IPS-20b (cell line): Measurements from ENCODE around the gene APOB.

Experiments
- H3K27ac ChIP-seq: one replicate; pipeline ENCODE4 v1.5.1; 2013; ENCODE audit warnings: low read length
- H3K27me3 ChIP-seq: 2 replicates; pipeline ENCODE4 v1.6.1; 2013; ENCODE audit warnings: mild to moderate bottlenecking, low read length, inconsistent platforms; ENCODE audit not compliant: insufficient read depth
- H3K36me3 ChIP-seq: 2 replicates; pipeline ENCODE4 v1.6.1; 2013; ENCODE audit warnings: low read depth, mild to moderate bottlenecking, inconsistent platforms, low read length, moderate library complexity; ENCODE audit not compliant: insufficient read depth
- H3K4me1 ChIP-seq: 2 replicates; pipeline ENCODE4 v1.6.1; 2013; ENCODE audit warnings: mild to moderate bottlenecking, control low read depth, inconsistent platforms, low read length, moderate library complexity; ENCODE audit not compliant: insufficient read depth
- H3K4me3 ChIP-seq: 2 replicates; pipeline ENCODE4 v1.5.1; 2013; ENCODE audit warnings: mild to moderate bottlenecking, low read length, inconsistent platforms
- H3K9ac ChIP-seq: 2 replicates; pipeline ENCODE4 v1.6.1; 2013; ENCODE audit warnings: low read depth, mild to moderate bottlenecking, inconsistent platforms, low read length, moderate library complexity
- H3K9me3 ChIP-seq: 2 replicates; pipeline ENCODE4 v1.6.1; 2013; ENCODE audit warnings: mild to moderate bottlenecking, low read depth, low read length, inconsistent platforms; ENCODE audit not compliant: insufficient read depth

Gene APOB

GRCh38 chr2:21028021-21028947, 15.6 kb downstream of the APOB start:
- Histone ChIP-seq H3K4me3 (no peak overlapping the region), H3K9ac (no peak overlapping the region), H3K4me1 (no peaks in the 10 kb centered on the region), H3K9me3 (no peaks in the 10 kb centered on the region), H3K27me3 (no peaks in the 10 kb centered on the region), H3K36me3 (no peaks in the 10 kb centered on the region), H3K27ac (no peak overlapping the region)

- Histone ChIP-seq H3K27ac (no peak overlapping the region), H3K4me1 (no peaks in the 10 kb centered on the region), H3K36me3 (no peaks in the 10 kb centered on the region)
These were observed 17.2 kb downstream of the APOB start for GRCh38 chr2:21026479-21027282.

GRCh38 chr2:21025690-21026478, 18.0 kb downstream of the APOB start:
- Histone ChIP-seq H3K4me3 (no peak overlapping the region), H3K27ac (no peak overlapping the region), H3K27me3 (no peaks in the 10 kb centered on the region), H3K9ac (no peak overlapping the region), H3K9me3 (no peaks in the 10 kb centered on the region), H3K4me1 (no peaks in the 10 kb centered on the region), H3K36me3 (no peaks in the 10 kb centered on the region)

More at GRCh38 chr2:21026479-21027282, 17.2 kb downstream of the APOB start:
- Histone ChIP-seq H3K4me3 (no peak overlapping the region), H3K27me3 (no peaks in the 10 kb centered on the region), H3K9me3 (no peaks in the 10 kb centered on the region), H3K9ac (no peak overlapping the region)

DNA sequence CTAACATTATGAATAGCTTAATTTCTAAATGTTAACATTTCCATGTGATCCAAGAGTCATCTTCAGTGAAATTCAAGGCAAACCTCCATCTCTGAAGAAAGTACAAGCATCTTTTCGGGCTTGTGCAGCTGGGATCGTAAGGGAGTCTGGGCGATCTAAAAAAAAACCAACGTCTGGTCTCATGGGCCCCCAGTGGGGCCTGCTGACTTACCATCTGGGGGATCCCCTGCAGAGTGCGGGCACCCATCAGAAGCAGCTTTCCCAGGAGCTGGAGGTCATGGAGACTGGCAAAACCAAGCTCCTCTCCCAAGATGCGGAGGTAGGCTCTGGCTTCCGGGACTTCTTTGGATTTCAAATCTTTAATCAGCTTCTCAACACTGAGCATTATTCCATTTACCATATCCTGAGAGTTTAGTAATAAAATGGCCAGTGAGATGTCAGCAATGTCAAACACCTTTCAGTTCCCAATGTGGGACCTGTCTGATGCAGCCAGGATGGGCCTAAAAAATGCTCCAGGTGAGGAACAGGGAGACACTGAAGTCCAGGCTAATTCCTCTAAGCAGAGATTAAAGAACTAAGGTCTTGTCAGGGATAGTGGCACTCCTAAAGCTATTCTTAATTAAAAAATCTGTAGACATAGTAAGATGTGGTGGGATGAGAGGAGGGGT, 19.0 kb downstream of the APOB start:
- H3K4me1 ChIP-seq: no peaks in the 10 kb centered on the region
- H3K36me3 ChIP-seq: no peaks in the 10 kb centered on the region
- H3K27ac ChIP-seq: no peak overlapping the region
- H3K9ac ChIP-seq: no peak overlapping the region
- no peaks in the 10 kb centered on the region for H3K27me3 ChIP-seq
- no peak overlapping the region for H3K4me3 ChIP-seq
- H3K9me3 ChIP-seq: no peaks in the 10 kb centered on the region

GRCh38 chr2:21024198-21024597, 19.7 kb downstream of the APOB start:
- Histone ChIP-seq H3K9ac (no peak overlapping the region), H3K27ac (no peak overlapping the region), H3K36me3 (no peaks in the 10 kb centered on the region), H3K27me3 (no peaks in the 10 kb centered on the region), H3K4me3 (no peak overlapping the region), H3K4me1 (no peaks in the 10 kb centered on the region), H3K9me3 (no peaks in the 10 kb centered on the region)

DNA sequence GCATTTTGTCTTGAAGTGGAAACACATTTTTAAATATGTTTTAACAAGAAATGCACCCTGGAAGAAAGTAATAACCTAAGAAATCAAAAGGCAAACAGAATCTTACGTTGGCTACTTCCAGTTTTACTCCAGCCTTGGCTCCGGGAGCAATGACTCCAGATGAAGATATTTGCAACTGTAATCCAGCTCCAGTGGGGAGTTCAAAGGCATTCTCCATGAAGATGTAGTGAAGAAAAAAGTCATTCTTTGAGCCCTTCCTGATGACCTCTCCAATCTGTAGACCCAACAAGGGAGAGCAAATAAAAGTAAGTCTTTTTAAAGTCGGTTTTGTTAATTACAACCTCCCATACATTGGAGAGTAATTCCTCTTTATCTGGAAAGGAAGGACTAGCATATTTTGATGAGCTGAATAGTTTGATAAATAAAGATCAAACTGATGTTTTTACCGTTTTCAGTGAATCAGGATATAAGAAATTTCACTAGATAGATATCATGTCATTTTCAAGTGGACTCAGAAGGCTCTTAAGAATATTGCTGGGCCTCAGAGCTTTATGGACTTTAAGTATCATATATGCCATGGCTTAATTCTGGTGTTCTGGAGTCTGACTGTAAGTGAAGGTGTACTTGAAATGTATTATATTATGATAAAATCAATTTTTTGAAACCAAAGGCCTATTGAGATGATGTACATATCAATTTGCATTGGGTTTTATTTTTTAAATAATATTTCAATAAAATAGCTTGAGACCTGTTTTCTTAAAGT, 20.3 kb downstream of the APOB start:
- Histone ChIP-seq H3K36me3 (no peaks in the 10 kb centered on the region), H3K9ac (no peak overlapping the region), H3K4me3 (no peak overlapping the region), H3K4me1 (no peaks in the 10 kb centered on the region), H3K27me3 (no peaks in the 10 kb centered on the region), H3K9me3 (no peaks in the 10 kb centered on the region), H3K27ac (no peak overlapping the region)

DNA sequence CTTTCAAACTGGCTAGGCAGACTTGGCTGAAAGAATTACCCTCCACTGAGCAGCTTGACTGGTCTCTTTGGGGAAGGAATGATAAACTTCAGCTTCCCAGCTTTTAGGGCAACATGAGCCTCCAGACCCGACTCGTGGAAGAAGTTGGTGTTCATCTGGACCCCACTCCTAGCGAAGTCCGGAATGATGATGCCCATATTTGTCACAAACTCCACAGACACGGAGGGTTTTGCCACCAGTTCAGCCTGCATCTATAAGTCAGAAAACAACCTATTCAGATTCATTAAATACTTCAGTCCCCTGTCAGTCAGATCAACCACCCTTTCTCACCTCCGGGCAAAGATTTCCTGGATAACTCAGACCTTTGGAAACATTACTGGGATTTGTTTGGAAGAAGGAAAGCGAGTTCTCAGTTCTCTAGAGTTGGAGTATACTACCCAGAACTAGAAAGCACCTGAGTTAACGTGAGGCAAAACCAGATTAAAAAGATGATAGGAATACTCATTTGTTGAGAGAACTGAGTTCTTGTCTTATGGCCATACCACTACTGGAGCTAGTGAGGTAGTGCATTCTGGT, 21.0 kb downstream of the APOB start:
- H3K4me1 ChIP-seq: no peaks in the 10 kb centered on the region
- H3K9ac ChIP-seq: no peak overlapping the region
- H3K4me3 ChIP-seq: no peak overlapping the region
- no peaks in the 10 kb centered on the region for H3K36me3 ChIP-seq
- H3K9me3 ChIP-seq: no peaks in the 10 kb centered on the region
- no peak overlapping the region for H3K27ac ChIP-seq
- H3K27me3 ChIP-seq: no peaks in the 10 kb centered on the region

- Histone ChIP-seq H3K27ac (no peak overlapping the region), H3K27me3 (no peaks in the 10 kb centered on the region), H3K4me1 (no peaks in the 10 kb centered on the region), H3K36me3 (no peaks in the 10 kb centered on the region), H3K9ac (no peak overlapping the region), H3K9me3 (no peaks in the 10 kb centered on the region), H3K4me3 (no peak overlapping the region)
These were observed 22.4 kb downstream of the APOB start for GRCh38 chr2:21021430-21021829.

DNA sequence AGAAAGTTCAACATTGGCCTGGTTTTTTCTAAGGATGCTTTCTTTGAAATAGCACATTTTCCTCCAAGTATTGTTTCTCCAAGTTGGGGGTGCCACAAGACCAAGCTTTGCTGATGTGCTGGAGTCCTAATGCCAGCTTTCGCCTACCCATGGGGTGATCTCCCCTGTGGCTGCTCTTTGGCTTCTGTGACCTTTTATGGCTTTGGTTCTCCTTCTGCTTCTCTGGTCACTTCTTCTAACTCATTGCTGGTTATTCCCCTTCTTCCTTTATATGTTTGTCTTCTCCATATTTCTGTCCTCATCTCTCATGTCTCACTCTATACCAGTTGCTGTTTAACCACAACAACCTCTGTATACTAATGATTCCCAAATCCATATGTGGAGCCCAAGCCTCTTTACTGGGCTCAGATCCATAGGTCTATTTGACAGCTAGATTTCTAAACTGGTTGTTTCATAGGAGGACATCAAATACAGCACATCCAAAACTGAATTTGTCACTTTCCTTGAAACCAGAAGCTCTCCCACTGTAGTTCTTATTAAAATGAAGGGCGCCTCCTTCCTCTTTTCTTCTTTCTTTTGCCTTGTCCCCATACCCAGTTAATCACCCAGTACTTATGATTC, 23.1 kb downstream of the APOB start:
- Histone ChIP-seq H3K27me3 (no peaks in the 10 kb centered on the region), H3K9me3 (no peaks in the 10 kb centered on the region), H3K36me3 (no peaks in the 10 kb centered on the region), H3K27ac (no peak overlapping the region), H3K4me3 (no peak overlapping the region), H3K4me1 (no peaks in the 10 kb centered on the region), H3K9ac (no peak overlapping the region)

DNA sequence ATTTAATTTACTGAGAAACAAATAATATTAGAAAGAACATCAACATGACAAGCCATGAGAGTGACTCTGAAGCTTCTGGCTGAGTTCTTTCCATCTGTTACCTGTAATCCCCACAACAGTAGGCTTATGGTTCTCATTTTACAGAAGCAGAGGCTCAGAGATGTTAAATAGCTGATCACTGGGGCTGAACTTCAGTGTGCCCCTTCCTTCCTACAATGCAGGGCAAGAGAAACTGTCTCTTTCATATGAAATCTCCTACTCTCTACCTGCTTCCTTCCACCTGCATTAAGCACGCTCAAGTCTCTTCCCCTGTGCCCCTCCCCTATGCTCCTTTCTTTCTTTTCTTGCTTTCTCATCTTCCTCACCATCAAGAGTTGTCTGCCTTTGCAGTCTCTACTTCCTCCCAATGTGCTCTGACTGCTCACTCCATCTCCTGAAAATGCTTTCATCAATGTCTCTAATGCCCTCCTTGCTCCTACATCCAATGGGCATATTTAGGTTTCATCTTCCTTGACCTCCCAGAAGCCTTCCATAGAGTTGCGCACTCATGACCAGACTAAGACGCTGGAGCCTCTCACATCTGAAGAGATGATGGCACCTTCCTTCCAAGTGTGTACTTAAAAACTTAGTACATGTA, 23.7 kb downstream of the APOB start:
- Histone ChIP-seq H3K4me3 (no peak overlapping the region), H3K4me1 (no peaks in the 10 kb centered on the region), H3K27ac (no peak overlapping the region), H3K36me3 (no peaks in the 10 kb centered on the region), H3K9me3 (no peaks in the 10 kb centered on the region), H3K27me3 (no peaks in the 10 kb centered on the region), H3K9ac (no peak overlapping the region)
